HG03060 (cell line): ENCODE data around the gene ULK4.
"Not testable (repeated sequence)": the region's sequence is repeated elsewhere in the genome, so short reads cannot be mapped to it uniquely, and the experiment has no call there.

ENCODE experiments used
- ATAC-seq: cut with Tn5 transposase; IDR thresholded peaks from one replicate; pipeline ENCODE4 v1.9.1; 2021; ENCODE audit warnings: low read depth, moderate number of reproducible peaks; ENCODE audit not compliant: unreplicated experiment

ULK4 gene

DNA sequence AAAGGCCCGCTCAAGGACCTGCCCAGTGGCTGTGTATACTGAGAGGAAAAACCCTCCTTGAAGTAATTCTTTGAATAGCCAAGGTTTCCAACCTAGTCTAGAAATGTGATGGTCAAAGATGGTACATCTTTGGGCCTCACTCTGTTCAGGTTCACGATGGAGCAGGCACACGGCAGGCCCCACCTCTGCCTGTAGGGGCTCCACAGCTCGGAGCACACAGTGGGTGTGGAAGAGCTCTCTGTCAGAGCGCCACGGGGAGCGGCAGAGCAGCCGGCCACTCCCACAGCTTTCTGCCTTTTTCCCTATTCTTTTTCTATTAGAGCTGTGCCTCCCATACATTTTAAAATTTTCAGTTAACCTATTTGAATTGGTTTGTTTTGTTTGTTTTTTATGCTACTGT is 673.1 kb downstream of the ULK4 start:
- ATAC-seq = no peak

DNA sequence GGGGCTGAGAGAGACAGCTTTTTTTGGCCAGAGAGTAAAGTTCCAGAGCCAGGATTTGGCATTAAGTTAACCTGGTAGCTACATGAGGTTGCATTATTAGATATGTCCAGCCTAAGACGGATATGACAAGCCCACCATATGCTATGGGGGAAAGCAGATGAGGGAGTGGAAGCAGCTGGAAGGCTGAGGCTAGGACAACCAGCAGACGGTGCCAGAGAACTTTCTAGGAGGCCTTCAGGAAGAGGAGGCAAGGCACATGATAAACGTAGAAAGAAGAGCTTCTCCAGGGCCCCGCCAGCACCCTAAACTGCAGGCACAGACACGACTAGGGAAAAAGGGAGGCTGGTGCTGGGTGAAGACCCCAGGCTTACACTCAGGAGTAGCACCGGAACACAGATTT is 675.6 kb downstream of the ULK4 start:
- no peak for ATAC-seq

DNA sequence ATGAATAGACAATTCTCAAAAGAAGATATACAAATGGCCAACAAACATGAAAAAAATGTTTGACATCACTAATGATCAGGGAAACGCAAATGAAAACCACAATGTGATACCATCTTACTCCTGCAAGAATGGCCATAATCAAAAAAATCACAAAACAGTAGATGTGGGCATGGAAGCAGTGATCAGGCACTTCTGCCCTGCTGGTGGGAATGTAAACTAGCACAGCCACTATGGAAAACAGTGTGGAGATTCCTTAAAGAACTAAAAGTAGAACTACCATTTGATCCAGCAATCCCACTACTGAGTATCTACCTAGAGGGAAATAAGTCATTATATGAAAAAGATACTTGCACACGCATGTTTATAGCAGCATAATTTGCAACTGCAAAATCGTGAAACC is 677.0 kb downstream of the ULK4 start:
- not testable (repeated sequence) for ATAC-seq

DNA sequence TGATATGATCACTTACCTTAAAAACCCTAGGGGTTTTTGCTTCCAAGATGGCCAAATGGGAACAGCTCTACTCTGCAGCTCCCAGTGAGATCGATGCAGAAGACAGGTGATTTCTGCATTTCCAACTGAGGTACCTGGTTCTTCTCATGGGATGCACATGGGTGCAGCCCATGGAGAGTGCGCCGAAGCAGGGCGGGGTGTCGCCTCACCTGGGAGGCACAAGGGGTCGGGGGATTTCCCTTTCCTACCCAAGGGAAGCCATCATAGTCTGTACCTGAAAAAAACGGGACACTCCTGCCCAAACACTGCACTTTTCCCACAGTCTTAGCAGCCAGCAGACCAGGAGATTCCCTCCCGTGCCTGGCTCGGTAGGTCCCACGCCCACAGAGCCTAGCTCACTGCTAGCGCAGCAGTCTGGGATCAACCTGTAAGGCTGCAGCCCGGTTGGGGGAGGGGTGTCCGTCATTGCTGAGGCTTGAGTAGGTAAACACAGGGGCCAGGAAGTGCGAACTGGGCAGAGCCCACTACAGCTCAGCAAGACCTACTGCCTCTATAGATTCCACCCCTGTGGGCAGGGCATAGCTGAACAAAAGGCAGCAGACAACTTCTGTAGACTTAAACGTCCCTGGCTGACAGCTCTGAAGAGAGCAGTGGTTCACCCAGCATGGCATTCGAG is 684.0 kb downstream of the ULK4 start:
- no peak for ATAC-seq

DNA sequence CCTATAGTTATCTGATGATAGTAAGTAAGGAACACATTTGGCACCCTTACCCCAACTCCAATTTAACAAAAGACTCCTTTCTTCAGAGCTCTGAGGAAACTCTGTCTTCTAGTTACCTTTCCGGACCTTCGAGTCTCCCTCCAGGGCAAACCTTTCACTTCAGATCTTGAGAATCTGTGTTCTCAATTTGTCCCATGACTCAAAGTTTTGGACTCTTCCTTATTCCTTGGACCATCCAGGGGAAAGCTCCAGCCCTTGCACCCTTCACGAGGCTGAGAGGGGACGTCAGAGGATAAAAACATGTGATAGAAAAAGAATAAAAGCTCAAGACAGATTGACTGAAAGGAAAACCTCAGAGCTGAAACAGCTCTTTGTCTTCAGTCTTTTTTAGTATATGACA is 685.7 kb downstream of the ULK4 start:
- ATAC-seq = no peak

DNA sequence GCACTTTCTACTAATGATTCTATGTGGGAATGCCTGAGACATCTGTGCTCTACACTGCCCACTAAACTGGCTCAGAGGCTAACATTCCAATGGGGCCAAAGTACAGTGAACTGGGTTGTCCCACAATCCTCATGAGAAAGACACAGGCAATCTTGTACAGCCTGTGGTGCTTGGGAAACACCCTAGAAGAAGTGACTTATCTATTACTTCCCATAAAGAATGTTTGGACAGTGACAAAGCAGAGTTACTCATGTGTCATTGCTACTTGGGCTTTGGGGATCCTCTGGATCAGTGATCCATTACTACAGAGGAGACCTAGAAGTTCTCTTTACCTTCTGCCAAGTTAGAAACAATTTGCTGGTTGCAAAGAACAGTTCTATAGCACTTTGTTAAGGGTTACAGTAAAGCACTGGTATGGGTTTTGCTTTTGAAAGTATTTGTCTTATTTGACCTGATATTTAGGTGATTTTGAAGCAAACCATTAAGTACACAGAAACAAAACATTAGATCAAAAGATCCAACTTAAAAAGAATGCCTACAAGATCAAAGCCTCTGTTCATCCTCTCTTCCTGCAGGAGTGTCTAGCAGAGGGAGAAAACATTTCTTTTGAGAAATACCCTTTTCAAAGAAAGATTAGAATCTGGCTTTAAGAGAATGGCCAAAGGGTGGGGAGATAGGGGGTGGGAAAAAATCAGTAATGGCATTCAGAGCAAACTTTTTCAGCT is 686.8 kb downstream of the ULK4 start:
- no peak for ATAC-seq

DNA sequence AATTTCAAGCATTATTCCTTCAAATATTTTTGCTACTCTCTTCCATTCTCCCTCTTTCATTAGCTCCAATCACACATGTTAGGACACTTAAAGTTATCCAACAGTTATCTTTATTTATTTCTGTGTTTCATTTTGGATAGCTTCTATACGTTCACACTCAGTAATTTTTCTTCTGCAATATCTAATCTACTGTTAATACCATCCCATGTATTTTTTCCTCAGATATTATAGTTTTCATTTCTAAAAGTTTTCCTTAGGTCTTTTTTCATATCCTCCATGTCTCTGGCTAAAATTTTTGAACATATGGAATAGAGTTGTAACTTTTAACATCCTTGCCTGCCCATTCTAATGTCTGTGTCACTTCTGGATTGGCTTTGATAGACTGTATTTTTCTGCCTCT is 689.2 kb downstream of the ULK4 start:
- no peak for ATAC-seq

DNA sequence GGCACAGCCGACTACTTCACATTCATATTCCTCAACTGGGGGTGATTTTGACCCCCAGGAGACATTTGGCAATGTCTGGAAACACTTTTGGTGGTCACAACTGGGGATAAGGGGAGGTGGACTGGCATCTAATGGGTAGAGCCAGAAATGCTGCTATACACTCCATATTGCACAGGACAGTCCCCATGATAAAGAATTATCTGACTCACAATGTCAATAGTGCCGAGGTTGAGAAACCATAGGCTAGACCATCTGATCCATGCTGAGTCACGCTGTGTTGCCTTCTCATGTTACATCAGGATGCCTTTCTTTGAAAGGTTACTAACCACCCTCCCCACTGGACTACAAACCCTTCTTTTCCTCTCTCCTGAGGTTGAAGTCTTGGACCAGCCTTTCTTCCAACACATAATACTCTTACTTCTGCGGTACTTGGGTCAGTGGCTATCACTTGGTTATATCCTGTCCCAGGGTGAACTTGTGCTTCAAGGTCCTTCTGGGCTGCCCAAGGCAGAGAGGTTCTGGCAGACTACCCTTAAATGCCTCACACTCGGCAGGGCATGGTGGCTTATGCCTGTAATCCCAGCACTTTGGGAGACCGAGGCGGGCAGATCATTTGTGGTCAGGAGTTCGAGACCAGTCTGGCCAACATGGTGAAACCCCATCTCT is 693.8 kb downstream of the ULK4 start:
- no peak for ATAC-seq

DNA sequence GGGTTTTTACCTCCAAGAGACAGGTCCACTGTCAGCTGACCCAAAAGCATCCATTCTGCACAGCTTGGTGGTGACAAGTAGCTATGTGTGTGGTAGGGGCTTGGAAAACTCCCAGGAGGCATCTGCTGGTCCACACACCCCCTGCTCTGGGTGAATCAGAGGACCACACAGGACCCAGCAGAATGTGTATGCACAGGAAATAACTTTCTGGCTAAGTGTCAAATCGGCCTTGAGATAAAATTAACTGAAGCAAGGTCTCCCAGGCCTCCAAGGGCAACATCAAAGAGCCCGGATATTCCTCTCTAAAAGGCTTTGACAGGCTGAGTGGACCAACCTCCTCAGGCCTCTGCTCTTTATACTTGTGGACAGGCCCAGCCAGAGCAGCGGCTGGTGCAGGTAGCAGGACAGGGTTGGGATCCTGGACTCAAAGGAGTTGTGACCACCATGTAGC is 696.1 kb downstream of the ULK4 start:
- no peak for ATAC-seq

DNA sequence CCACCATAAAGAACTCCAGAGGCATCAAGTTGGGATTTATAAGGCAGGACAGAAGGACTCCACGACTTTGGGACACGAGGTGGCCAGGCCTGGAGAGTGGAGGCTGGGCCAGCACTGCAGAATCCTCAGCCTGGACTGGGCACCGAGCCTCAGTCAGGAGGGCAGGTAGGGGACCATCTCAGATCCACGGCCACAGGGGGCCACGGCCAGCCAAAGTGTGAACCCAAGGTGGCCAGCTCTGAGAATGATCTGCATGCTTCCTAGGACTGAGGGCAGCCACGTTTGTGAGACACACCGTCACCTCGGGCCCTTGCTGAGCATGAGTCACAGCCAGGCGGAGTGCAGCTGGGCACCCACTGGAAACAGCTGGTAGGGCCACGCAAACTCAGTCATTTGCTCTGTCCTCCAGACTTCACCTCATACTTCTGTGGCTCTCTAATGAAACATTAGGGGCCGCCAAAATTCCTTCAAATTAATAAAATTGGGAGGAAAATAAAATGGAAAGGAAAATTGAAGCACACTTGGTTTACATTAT is 696.8 kb downstream of the ULK4 start:
- no peak for ATAC-seq

DNA sequence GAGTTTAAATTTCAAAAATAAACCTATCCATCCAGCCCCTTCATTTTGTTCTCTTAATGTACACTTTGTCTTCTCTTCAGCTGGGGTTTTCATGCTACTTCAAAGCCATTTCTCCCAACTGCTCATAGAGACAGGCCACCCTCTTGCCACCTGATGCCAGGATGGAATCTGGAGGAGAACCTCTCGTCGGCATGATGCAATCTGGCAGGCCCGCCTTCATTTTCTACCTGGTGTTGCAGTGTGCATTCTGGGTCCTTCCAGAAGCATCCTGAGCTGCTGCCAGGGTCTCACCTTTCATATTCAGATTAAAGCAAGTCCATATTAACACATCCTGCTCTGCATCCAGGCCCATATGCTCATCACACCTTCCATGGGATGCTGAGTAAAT is 701.8 kb downstream of the ULK4 start:
- ATAC-seq = no peak

DNA sequence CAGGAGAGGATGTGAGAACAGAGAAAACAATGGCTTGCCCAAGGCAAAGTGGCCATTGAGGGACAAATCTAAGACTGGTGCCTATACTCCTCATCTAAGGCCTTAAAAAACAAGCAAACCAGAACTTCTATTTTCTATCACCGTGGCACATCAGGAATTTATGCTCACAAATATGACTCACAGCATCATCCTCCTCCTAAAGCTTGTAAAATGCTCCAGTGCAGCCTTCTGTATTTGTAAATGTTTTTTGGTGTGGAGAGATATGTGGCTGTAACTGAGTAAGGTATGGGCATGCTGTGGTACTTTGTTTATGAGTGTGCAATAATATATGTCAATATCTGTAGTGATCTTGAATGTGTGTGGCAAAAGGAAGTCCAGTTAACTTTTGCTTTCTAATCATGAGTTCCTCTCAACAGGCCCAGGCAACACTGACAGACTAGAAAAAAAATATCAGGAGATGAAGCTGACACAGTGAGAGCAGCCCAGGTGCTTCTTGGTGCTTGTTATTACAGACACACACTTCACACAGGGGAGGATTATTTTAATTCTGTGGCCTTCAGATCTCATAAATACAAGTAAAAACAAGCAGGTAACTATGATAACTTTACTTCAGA is 702.3 kb downstream of the ULK4 start:
- no peak for ATAC-seq

DNA sequence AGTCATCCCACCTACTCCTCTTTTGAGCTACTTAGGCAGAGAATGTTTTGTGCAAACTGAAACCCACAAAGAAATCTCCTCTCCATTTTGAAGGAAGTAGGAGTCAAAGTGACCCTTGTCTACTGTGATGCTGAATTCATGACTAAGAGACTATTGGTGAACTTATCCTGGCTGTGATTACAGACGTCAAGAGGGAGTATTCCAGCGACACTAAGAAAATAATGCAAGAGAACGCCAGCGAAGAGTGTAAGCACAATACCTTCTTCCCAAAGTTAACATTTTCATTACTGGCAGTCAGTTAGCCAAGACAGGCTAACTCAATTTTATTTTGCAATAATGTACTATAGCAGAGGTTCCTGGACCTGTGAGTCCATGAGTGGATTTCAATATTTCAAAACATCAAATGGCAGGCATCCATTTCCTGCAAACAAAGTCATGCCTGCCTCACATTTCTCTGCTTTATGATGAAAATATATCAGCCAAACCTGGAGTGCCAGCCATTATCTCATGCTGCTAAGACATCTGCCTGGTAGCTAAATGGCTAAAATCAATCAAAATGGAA is 703.6 kb downstream of the ULK4 start:
- ATAC-seq = no peak

DNA sequence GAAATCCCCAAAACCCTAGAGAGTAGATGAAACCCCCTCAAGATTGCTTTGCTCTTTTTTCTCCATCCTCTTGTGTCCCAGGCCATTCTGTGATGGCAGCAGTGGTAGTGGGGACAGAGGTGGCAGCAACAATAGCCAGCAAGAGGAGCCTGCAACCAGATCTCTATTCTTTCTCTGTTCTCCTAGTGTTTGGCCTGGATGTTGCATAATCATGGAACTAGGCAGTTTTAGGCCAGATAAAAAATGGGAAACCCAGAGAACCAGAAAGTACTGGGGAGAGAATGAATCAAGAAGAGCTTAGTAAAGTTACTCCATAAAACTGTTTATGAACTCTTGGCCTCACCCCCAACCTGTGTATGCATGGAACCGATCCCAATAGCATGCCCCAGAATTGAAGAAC is 710.3 kb downstream of the ULK4 start:
- ATAC-seq = no peak

DNA sequence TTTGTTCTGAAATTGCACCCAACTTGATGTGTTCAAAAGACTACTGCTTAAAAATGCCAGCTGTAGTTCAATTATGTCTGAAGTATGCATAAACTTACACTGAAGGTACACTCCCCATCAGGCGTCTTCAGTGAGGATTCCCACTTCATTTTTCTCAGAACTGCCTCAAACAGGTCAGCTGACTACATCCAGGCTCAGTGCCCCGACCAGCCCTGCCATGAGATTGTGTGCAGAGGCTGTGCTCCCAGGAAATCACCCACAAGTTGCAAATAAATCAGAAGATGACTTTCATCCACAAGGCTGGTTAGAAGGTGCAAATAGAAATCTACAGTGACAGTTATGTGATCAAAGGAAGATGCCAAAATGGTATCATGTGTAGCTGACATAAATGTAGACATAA is 711.1 kb downstream of the ULK4 start:
- ATAC-seq = no peak

DNA sequence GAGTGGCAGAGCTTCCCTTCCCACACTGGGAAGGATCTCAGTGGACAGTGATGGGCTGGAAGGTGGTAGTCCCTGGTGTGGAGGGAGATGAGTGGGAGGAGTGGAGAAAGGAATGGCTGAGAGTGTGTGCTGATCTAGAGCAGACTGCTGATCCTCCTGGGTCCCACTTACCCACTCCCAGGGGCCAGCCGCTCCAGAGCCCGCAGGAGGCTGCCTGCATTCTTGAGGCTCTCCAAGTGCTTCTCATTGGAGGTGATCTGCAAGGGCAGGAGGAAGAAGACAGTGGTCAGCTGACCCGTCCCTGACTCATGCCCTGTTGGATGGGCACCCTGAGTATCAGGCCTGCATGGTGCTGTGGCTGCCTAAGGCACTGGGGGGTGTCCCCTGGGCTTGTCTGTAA is 712.6 kb downstream of the ULK4 start:
- ATAC-seq = no peak

DNA sequence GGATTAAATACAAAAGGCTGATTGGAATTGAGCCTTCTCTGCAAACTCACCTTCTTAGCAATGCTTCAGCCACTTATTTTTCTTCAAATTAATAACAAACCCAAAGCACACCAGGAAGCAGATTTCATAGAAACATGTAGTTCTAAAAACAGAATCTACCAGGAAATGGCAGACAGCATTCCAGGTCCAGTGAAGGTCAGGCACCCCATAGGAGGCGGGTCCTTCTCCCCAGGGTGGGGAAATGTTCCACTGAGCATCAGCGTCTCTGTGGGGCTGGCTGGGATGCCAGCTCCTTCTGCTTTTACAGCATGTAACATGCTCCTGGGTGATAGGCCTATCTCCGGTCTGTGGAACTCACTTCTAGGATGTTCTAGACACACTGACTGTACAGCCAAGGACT is 713.4 kb downstream of the ULK4 start:
- ATAC-seq = no peak

DNA sequence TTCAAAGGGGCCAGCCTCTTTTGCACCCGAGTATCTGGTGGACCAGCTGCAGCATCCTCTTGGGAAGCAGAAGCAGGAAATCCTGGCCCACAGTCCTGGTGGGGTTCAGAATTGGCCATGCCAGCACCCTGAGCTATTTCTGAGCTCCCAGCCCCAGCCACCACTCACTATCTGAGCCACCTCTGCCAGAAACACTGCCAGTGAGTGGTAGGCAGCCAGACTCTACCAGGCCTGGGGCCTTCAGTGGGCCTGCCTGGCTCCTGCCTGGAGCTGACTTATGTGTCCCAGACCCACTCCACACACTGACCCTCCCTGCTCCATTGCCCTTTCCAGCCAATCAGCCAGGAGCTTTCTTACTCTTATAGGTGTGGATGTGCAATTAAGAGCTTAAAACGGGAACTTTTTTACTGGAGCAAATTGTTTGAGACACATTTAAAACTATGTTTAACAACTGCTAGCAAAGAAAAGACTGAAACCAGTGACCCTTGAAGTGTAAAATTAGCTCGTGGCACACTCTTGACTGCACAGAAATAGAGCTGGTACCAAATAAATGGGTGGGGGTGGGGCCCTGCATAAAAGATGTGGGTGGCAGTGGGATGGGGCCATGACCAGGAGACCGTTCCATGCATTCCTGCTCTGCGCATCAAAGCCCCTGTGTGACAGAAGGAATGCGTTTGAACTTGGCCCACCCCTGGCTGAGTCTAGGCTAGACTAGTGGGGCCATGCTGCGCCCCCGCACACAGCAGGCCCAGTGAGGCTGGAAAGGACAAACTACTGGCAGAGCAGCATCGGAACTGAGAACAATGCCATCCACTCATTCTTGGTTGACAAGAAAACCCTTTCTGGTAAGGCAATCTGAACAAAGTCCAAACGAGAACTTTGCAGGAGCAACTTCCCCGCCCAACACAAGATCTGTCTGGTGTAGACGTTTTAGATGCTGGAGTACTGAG is 714.6 kb downstream of the ULK4 start:
- ATAC-seq = no peak

DNA sequence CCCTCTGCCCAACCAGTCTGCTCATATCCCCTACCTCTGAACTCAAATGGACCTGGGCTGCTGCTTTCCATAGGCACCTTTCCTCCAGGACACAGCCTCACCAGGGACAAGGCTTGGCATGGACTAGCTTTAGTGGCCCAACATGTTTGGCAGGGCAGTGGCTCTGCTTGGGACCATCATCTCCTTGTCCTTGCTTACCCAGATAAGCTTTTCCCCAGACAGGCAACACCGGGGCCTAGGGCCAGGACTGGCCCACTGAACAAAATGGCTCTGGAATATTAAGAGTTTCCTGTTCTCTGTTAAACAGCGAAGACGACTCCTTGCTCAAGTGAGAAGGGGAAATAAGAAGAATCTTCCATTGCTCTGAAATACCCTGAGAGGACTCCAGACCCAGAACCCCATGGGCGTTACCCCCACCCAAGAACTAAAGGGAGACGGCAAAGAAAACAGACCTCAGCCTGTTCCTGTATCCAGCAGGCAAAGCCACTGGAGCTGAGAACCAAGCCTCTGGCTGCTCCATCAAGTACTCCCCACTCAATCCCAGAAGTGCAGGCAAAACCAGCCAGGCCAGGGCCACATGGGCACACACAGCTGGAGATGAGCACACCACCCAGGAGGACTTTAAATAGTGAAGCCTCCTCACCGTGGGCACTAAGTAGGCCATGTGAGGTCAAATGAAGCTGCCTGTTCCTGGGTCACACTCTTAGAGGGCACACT is 717.1 kb downstream of the ULK4 start:
- no peak for ATAC-seq
